Activated T-helper 1 cell treated with anti-CD3 and anti-CD28 coated beads, Interleukin-12 subunit alpha, Interleukin-12 subunit beta, Interleukin-2, Interleukin-4 antibody, amounts not matched to agents 30 ng/mL and 10 ng/mL and 1 ng/mL, durations not matched to agents 14 hours and 24 hours and 36 hours (primary cell): Measurements from ENCODE around the gene KCNG2. TPM values are rescaled to one million over a fixed set of nuclear protein-coding genes. Genes with fewer than 3 reads are reported as not detected.

Experiments used
- DNase-seq: peaks from one replicate; pipeline ENCODE4 v3.0.0; 2021; ENCODE audit warnings: low spot score
- H3K27ac Mint-ChIP-seq: one replicate; pipeline ENCODE4 v1.8.0; 2021; ENCODE audit warnings: mild to moderate bottlenecking, mixed read lengths
- H3K27me3 Mint-ChIP-seq: one replicate; pipeline ENCODE4 v1.8.0; 2022; ENCODE audit warnings: mild to moderate bottlenecking, moderate library complexity, mixed read lengths; ENCODE audit not compliant: insufficient read depth
- H3K36me3 Mint-ChIP-seq: one replicate; pipeline ENCODE4 v1.8.0; 2021; ENCODE audit warnings: low read depth, mixed read lengths
- H3K4me1 Mint-ChIP-seq: one replicate; pipeline ENCODE4 v1.8.0; 2021; ENCODE audit warnings: low read depth, mixed read lengths
- H3K4me3 Mint-ChIP-seq: one replicate; pipeline ENCODE4 v1.8.0; 2021; ENCODE audit warnings: mild to moderate bottlenecking, moderate library complexity, mixed read lengths
- H3K9me3 Mint-ChIP-seq: one replicate; pipeline ENCODE4 v1.8.0; 2021; ENCODE audit warnings: mixed read lengths
- intact Hi-C: fragments of 100-400 bp; cut with micrococcal nuclease; formaldehyde crosslinking; loops from one replicate; pipeline ENCODE4 v1.15.1; 2024
- total RNA-seq: library from RNA; stranded (reverse); gene quantifications from 2 replicates; pipeline ENCODE4 v1.2.3, GENCODE V29; 2022

Gene KCNG2
- total RNA-seq, 1 donor from 2014 or later = not detected

DNA sequence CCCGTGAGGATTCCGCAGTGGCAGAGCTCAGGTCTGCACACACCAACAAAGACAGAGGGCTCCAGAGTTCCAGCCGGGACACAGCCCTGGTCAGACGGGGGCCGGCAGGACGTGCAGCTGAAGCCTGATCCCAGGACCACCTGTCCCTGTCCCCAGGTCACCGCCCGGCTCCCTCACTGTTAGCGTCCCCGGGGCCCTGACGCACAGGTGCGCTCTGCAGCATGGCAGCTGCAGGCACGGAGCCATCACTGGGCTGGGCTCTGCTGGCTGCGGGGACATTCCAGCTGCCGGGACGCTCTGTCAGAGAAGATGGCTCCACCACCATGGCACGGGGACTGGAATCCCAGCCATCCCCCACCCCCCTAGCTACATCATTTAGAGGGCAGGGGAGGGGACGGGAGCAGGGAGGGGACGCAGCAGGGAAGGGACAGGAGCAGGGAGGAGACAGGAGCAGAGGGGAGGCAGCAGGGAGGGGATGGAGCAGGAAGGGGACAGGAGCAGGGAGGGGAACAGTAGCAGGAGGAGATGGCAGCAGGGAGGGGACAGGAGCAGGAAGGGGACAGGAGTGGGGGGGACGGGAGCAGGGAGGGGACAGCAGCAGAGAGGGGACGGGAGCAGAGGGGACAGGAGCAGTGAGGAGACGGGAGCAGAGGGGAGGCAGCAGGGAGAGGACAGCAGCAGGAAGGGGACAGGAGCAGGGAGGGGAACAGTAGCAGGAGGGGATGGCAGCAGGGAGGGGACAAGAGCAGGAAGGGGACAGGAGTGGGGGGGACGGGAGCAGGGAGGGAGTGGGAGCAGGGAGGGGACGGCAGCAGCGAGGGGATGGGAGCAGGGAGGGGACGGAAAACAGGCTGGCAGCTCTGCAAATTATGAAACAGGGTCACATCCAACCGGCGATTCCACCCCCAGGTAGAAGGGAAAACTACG is 113.9 kb downstream of the KCNG2 start:
- DNase-seq = no peak
- peaks cover 9% of the 10 kb centered on the region for H3K9me3 Mint-ChIP-seq
- no peak overlapping the region for H3K4me3 Mint-ChIP-seq
- H3K4me1 Mint-ChIP-seq = peaks cover 13% of the 10 kb centered on the region
- peaks cover 39% of the 10 kb centered on the region for H3K36me3 Mint-ChIP-seq
- no peak overlapping the region for H3K27ac Mint-ChIP-seq
- H3K27me3 Mint-ChIP-seq = no peaks in the 10 kb centered on the region
- intact Hi-C loops = no loop called here

DNA sequence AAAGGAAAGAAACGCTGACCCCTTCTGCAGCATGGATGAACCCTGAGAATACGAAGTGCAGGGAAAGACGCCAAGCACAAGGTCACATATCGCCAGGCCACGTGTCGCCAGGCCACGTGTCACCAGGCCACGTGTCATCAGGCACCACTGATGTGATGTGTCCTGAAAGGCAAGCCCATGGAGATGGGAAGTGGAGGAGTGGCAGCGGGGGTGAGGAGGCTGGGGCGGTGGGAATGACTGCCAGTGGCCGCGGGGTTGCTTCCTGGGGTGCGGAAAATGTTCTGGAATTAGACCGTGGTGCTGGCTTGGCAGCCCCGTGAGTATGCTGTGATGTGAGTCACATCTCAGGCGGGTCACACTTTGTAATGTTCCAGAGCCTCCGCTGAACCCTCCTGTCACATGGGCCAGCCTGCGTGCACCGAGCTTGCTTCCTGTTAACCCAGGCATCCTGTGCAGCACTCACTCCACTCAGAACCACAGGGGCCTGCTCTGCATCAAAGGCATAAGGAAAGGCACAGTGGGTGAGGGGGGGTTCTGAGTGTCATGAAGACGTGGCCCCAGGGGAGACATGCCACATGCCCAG is 114.8 kb downstream of the KCNG2 start:
- peaks cover 13% of the 10 kb centered on the region for H3K4me1 Mint-ChIP-seq
- H3K27me3 Mint-ChIP-seq = no peaks in the 10 kb centered on the region
- intact Hi-C loops = no loop called here
- peak; percentile 8 for DNase-seq
- peaks cover 9% of the 10 kb centered on the region for H3K9me3 Mint-ChIP-seq
- peaks cover 41% of the 10 kb centered on the region for H3K36me3 Mint-ChIP-seq
- no peak overlapping the region for H3K4me3 Mint-ChIP-seq
- no peak overlapping the region for H3K27ac Mint-ChIP-seq

GRCh38 chr18:79912994-79913831 is 115.5 kb downstream of the KCNG2 start:
- DNase-seq = no peak
- H3K27ac Mint-ChIP-seq = no peak overlapping the region
- intact Hi-C loops = no loop called here
- peaks cover 9% of the 10 kb centered on the region for H3K9me3 Mint-ChIP-seq
- no peak overlapping the region for H3K4me3 Mint-ChIP-seq
- H3K27me3 Mint-ChIP-seq = no peaks in the 10 kb centered on the region
- peaks cover 13% of the 10 kb centered on the region for H3K4me1 Mint-ChIP-seq
- peaks cover 46% of the 10 kb centered on the region for H3K36me3 Mint-ChIP-seq

DNA sequence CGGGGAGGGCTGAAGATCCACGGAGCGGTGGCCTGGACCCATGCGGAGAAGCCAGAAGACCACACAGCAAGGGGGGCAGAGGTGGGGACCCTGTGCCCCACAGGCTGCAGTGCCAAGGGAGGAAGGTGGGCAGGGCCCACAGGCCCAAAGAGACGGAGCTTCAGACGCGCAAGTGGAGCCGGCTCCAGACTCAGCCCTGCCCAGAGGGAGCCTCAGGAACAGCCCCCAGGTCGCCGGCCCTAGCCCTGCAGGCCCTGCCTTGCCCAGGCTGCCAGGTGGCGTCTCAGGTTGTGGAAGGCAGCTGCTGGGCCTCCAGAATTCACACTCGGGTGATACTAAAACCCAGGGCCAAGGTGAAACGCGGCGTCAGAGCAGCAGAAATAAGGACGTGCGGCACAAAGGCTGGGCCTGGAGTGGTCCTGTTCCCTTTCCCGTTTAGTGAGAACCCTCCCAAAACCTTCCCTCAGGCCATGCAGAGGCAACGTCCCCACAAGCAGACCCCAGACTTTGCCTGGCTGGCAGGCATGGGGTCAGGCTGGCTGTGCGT is 116.9 kb downstream of the KCNG2 start:
- DNase-seq = no peak
- intact Hi-C loops = no loop called here
- no peaks in the 10 kb centered on the region for H3K27me3 Mint-ChIP-seq
- peaks cover 13% of the 10 kb centered on the region for H3K4me1 Mint-ChIP-seq
- H3K9me3 Mint-ChIP-seq = peaks cover 6% of the 10 kb centered on the region
- H3K36me3 Mint-ChIP-seq = peaks cover 43% of the 10 kb centered on the region
- no peak overlapping the region for H3K4me3 Mint-ChIP-seq
- no peak overlapping the region for H3K27ac Mint-ChIP-seq

- H3K27me3 Mint-ChIP-seq = no peaks in the 10 kb centered on the region
- no peak for DNase-seq
- no peak overlapping the region for H3K4me3 Mint-ChIP-seq
- no peak overlapping the region for H3K27ac Mint-ChIP-seq
- H3K9me3 Mint-ChIP-seq = peaks cover 3% of the 10 kb centered on the region
- H3K4me1 Mint-ChIP-seq = peaks cover 10% of the 10 kb centered on the region
- intact Hi-C loops = no loop called here
- H3K36me3 Mint-ChIP-seq = peaks cover 41% of the 10 kb centered on the region
Measured at GRCh38 chr18:79915161-79916127, 117.7 kb downstream of the KCNG2 start.

- no peak for DNase-seq
- H3K27me3 Mint-ChIP-seq = no peaks in the 10 kb centered on the region
- H3K27ac Mint-ChIP-seq = no peak overlapping the region
- no peaks in the 10 kb centered on the region for H3K9me3 Mint-ChIP-seq
- no peak overlapping the region for H3K4me3 Mint-ChIP-seq
- peaks cover 36% of the 10 kb centered on the region for H3K36me3 Mint-ChIP-seq
- H3K4me1 Mint-ChIP-seq = peaks cover 7% of the 10 kb centered on the region
- intact Hi-C loops = no loop called here
Measured at GRCh38 chr18:79916128-79916494, 118.4 kb downstream of the KCNG2 start.

GRCh38 chr18:79916546-79917168 is 118.9 kb downstream of the KCNG2 start:
- Mint-ChIP-seq H3K27ac (no peak overlapping the region), H3K36me3 (peaks cover 37% of the 10 kb centered on the region), H3K4me1 (peaks cover 7% of the 10 kb centered on the region), H3K4me3 (no peak overlapping the region), H3K9me3 (no peaks in the 10 kb centered on the region), H3K27me3 (no peaks in the 10 kb centered on the region)
- intact Hi-C loops = no loop called here
- no peak for DNase-seq

DNA sequence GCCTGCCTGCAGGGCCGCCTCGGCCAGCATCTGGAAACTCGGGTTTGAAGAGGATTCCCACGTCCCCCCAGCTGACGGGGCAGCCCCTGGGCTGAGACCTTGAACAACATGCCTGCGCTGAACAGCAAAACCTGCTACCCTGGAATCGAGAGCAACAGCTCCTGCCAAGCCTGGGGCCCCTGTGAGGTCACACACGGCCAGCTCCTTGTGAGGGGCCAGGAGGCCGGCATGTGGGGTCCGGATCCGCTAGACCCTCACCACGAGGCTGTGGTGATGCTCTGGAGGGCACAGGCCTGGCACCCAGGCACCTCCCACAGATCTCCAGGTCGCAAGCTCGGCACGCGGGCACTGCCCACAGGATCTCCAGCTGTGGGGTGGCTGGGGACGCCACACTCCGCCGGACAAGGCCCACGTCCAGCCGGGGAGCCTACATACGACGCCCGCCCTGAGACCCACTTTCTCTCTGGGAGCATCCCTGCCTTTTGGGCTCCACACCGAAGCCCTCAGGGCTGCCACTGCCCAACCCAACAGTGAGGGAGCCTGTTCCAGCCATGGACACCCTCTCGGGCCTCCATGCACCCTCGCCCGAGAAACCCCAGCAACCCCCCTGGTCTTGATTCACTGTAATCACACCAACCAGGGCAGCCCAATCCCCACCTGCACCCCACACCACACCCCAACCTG is 119.6 kb downstream of the KCNG2 start:
- H3K9me3 Mint-ChIP-seq = no peaks in the 10 kb centered on the region
- intact Hi-C loops = no loop called here
- peaks cover 7% of the 10 kb centered on the region for H3K4me1 Mint-ChIP-seq
- H3K36me3 Mint-ChIP-seq = peaks cover 38% of the 10 kb centered on the region
- DNase-seq = no peak
- no peak overlapping the region for H3K27ac Mint-ChIP-seq
- H3K27me3 Mint-ChIP-seq = no peaks in the 10 kb centered on the region
- no peak overlapping the region for H3K4me3 Mint-ChIP-seq

GRCh38 chr18:79917853-79918614 is 120.3 kb downstream of the KCNG2 start:
- intact Hi-C loops = no loop called here
- H3K27me3 Mint-ChIP-seq = no peaks in the 10 kb centered on the region
- peaks cover 36% of the 10 kb centered on the region for H3K36me3 Mint-ChIP-seq
- no peak overlapping the region for H3K27ac Mint-ChIP-seq
- peaks cover 5% of the 10 kb centered on the region for H3K4me1 Mint-ChIP-seq
- H3K4me3 Mint-ChIP-seq = no peak overlapping the region
- no peaks in the 10 kb centered on the region for H3K9me3 Mint-ChIP-seq
- DNase-seq = no peak

- intact Hi-C loops = no loop called here
- peaks cover 36% of the 10 kb centered on the region for H3K36me3 Mint-ChIP-seq
- H3K9me3 Mint-ChIP-seq = no peaks in the 10 kb centered on the region
- H3K4me3 Mint-ChIP-seq = no peak overlapping the region
- no peaks in the 10 kb centered on the region for H3K27me3 Mint-ChIP-seq
- no peaks in the 10 kb centered on the region for H3K4me1 Mint-ChIP-seq
- H3K27ac Mint-ChIP-seq = no peak overlapping the region
- DNase-seq = no peak
Measured at GRCh38 chr18:79918615-79919011, 120.9 kb downstream of the KCNG2 start.

DNA sequence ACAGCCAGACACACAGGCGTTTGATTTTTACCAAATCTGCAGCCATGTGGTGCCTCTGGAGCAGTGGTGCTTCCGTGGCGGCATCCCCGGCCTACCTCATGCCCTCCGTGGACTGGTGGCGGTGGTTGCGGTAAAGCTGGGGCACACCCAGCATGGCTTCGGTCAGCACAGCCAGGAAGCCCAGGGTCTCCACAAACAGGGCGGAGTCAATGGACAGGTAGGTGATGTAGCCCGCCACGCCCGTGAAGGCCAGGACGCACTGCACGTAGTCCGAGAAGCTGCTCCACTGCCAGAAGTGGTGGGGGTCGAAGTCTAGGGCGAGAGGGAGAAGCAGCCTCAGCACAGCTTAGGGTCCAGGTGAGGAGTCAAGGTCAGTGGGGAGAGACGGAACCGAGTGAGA is 121.4 kb downstream of the KCNG2 start:
- Mint-ChIP-seq H3K27me3 (no peaks in the 10 kb centered on the region), H3K4me1 (no peaks in the 10 kb centered on the region), H3K36me3 (peaks cover 38% of the 10 kb centered on the region), H3K4me3 (no peak overlapping the region), H3K9me3 (no peaks in the 10 kb centered on the region), H3K27ac (no peak overlapping the region)
- intact Hi-C loops = no loop called here
- no peak for DNase-seq
